ENCODE measurements around the gene FAM24A.
"Not testable (repeated sequence)": the region's sequence is repeated elsewhere in the genome, so short reads cannot be mapped to it uniquely, and the experiment has no call there.

The FAM24A gene, protein sequence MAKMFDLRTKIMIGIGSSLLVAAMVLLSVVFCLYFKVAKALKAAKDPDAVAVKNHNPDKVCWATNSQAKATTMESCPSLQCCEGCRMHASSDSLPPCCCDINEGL

DNA sequence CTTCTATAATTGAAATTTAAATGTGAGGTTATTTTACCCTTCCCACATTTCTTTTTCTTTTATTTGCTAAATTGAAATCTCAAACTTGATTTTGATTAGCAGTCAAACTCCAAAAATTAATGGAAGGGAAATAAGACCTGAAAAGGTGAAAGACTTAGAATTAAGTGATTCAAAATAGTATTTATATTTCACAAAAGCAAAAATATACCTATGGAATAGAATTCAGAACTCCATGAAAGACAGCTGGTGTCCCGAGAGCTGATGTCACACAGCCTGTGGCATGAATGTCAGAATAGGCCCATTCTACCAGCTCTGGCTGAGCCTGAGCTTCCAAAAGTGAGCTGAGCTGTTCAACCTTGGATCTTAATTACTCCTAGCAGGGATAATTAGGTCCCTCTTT lies at the start of gene FAM24A:
Gene FAM24A (plus strand): TSS at position 301 of the 400 bp plus-strand sequence. CDS start 1,025 bp downstream, outside the sequence.
- no peak for DNase-seq

DNA sequence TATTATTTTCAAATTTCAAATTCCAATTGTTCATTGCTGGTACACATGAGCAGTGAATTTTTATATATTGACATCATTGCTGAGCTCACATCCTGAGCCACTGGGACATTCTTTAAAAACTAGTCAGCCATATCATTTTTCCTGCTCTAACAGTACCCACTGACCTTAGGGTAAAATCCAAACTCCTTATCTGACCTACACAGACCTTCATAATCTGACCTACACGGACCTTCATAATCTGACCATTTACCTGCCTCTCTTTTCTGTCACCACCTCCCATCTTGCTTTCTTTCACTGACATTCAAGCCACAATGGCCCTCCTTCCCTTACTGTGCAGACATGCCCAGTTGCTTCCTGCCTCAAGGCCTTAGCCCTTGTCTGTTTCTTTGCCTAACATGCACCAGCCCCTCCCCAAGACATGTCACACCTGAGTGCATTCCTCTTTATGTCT lies 48.7 kb upstream of the FAM24A start:
- DNase-seq: no peak

DNA sequence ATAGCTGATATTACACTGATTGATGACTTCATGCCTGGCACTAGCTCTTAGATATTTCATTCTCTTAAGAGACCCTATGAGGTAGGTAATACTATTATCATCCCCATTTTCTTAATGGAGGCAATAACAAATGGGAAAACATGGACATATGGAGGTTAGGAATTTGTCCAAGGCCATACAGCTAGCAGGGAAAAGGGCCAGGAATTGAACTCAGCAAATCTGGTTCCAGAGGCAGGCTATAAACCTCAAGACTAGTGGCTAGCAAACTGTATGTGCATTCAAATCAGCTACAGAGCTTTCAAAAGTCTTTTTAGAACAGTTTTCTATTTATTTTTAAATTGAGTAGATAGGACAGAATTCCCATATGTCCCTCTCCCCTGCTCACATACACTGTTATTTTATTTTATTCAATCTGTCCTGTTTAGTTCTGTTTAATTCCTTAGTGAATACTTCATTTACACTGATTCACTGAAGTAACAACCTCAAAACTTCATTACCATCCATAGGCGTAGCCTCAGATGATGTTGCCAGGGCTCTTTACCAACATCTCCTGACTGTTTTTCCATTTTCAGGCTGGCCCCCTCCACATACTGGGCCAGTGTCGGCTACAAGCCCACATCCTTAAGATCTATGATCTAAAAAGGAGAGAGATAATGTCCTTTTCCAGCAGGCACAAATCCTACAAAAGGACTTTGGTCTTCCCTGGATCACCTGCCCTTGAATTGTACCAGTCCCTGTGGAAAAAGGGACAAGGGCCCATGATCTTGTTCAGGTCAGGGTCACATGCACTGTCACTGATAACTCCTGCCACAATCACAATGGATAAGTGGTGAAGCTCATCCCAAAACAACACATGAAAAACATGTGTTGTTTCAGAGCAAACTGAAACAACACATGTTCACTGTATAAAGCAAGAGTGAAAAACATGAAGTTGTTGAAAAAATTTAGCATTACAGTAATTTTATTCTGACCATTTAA lies 46.9 kb upstream of the FAM24A start:
- DNase-seq: no peak

DNA sequence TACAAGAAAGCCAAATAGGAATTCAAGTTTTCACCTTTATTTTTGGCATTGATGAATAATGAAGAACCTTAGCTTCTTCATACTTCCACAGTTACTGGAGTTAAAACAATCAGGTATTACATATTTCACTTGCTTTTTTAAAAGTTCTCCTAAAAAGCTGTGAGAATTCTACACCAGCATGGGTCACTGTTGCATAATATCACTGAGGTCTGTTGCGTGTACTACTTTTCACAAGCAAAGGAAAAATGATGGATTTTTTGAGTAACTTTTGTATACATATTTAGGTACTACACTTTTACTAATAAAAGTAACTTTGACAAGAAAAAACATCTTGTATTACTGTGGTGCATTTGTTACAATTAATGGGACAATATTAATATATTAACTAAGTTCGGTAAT lies 46.2 kb upstream of the FAM24A start:
- no peak for DNase-seq

DNA sequence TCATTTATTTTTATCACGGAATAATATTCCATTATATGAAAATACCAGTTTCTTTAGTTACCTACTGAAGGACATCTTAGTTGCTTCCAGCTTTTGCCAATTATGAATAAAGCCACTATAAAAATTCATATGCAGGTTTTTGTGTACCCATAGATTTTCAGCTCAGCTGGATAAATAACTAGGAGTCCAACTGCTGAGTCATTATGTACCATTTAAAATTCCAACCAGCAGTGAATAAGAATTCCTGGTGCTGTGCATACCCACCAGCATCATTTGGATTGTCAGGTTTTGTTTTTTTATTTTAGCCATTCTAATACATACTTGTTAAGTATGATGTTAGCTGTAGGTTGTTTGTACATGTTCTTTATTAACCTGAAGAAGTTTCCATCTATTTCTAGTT lies 45.5 kb upstream of the FAM24A start:
- DNase-seq: no peak

DNA sequence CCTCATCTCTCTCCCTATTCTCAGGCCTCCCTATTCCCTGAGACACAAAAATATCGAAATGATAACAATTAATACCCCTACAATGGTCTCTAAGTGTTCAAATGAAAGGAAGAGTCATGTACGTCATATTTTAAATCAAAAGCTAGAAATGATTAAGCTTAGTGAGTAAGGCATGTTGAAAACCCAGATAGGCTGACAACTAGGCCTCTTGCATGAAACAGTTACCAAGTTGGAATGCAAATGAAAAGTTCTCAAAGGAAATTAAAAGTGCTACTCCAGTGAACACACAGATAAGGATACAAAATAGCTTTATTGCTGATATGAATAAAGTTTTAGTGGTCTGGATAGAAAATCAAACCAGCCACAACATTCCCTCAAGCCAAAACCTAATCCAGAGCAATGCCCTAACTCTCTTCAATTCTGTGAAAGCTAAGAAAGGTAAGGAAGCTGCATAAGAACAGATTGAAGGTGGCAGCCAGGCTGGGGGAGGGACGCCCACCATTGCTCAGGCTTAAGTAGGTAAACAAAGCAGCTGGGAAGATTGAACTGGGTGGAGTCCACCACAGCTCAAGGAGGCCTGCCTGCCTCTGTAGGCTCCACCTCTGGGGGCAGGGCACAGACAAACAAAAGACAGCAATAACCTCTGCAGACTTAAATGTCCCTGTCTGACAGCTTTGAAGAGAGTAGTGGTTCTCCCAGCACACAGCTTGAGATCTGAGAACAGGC lies 43.5 kb upstream of the FAM24A start:
- DNase-seq: not testable (repeated sequence)

DNA sequence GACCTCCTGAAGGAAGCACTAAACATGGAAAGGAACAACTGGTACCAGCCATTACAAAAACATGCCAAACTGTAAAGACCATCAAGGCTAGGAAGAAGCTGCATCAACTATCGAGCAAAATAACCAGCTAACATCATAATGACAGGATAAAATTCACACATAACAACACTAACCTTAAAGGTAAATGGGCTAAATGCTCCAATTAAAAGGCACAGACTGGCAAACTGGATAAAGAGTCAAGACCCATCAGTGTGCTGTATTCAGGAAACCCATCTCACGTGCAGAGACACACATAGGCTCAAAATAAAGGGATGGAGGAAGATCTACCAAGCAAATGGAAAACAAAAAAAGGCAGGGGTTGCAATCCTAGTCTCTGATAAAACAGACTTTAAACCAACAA lies 41.6 kb upstream of the FAM24A start:
- not testable (repeated sequence) for DNase-seq

DNA sequence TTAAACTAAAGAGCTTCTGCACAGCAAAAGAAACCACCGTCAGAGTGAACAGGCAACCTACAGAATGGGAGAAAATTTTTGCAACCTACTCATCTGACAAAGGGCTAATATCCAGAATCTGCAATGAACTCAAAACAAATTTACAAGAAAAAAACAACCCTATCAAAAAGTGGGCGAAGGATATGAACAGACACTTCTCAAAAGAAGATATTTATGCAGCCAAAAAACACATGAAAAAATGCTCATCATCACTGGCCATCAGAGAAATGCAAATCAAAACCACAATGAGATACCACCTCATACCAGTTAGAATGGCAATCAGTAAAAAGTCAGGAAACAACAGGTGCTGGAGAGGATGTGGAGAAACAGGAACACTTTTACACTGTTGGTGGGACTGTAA lies 38.5 kb upstream of the FAM24A start:
- DNase-seq: not testable (repeated sequence)

DNA sequence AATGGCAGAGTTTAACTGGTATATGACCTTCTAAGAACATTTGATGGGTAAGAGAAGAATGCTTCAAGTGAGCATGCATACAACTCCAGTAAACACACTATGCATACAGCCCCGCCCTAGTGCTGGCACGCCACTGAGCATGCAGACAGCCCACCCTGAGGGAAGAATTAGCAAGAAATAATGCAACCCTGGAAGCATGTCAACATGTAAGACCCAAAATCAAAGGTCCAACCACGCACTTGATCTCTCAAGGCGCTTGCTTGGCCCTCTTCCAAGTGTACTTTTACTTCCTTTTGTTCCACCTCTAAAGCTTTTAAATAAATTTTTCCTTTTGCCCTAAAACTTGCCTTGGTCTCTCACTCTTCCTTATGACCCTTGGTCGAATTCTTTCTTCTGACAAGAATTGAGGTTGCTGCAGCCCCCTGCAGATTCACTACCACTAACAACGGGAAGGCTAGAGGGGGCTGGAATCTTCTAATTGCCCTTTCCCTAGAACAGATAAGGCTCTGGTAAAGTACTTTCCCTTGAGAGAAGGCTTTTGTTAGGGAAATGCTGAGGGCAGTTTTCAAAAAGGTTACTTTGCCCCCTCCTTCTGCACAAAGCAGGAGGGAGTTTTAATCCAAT lies 34.5 kb upstream of the FAM24A start:
- DNase-seq: no peak

DNA sequence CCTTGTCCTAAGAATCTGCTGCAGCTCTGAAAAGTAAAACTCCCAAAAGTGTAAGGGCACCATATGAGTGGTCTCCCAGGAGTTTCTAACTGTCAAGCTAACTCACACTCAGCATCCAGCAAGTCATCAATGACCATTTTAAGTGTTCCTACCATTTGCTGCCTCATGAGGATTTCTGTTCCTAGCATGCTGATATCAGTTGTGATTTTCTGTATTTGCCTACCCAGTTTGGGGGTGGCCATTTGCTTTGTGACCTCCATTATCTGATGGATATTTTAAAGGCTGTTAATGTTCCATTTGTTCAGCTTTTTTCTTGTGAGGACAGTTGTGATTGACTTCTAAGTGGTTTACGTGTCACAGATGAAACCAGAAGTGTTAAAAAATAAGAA lies 33.9 kb upstream of the FAM24A start:
- DNase-seq: no peak

DNA sequence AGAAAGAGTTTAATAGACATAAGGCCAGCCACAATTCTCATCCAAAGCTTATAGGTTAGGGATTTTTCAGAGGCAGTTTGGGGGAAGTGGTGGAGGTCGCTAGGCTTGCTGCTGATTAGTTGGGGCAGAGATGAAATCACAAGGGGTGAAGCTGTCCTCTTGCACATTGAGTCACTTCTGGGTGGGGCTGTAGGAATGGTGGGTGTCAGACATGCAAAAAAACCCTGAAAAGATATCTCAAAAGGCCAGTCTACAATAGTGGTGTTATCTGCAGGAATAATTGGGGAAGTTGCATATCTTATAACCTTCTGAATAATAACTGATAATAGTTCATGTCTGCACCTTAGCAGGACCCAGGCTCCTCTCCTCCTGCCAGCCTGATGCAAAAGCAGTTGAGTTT lies 33.1 kb upstream of the FAM24A start:
- no peak for DNase-seq

DNA sequence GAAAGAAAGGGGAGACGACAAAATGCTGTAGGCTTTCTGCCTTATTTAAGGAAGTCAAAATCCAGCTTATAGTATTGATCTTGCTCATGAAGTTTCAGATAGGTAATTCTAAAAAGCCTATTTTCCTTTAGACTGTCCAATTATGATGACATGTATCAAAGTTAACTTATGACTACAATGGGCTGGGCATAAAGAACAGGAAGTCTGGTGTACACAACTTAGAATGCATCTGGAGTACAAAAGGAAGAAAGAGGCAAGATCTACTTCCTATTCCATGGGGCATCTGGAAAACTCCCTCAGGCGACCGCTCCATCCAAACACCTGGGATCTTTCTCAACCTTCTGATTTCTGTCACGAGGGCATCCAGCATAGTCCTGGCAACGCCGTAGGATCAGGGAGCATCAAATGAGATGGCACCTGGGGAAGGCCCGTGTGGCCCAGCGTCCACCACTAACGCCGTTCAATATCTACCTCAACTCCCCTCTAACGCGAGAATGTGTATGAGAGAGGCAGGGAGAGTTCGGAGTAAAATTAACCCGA lies 31.5 kb upstream of the FAM24A start:
- no peak for DNase-seq

DNA sequence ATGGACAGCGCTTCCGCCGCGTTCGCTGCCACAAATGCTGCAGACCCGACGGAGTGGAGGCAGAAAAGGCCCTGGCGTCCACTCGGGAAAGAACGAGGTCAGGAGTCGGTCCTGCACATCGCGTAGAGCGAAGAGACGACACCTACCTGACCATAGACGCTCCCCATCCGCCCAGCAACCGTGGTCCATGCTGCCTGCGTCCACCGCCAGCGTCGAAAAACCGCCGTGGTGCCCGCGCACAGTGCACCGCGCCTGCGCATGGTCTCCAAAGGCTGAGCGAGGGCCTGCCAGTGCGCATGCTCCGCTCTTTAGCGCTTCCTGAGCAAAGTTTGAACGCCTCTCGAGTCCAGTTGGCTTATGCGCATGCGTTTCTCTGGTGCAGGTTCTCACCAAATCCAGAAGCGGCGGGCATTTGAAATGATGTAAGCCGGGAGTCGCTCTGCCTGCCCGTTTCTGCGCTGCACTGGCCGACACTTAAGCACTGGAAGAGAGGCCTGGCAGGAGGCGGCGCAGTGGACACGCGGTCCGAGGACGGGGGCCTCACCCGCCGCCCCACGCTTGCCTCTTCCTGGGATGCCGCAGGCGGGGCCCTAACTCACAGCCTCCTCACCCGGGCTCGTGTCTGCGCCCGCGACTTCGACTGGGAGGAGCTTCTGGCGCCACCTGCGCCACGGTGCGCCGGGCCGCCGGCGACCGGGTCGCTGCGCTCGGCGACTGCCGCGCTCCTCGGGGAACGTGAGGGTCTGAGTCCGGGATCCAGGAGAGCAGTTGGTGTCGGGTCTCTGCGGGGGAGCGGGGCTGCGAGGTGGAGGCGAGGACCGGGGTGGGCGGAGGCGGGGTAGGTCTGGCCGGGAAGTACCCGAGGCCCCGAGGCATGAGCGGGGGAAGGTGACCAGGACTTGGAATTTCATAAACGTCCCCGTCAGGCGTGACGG lies 30.8 kb upstream of the FAM24A start, which contains the start of gene FAM24B:
Gene FAM24B (minus strand): TSS at position 243 of the 935 bp plus-strand sequence. CDS start 29,066 bp downstream, outside the sequence.
- DNase-seq: peak; percentile 96

DNA sequence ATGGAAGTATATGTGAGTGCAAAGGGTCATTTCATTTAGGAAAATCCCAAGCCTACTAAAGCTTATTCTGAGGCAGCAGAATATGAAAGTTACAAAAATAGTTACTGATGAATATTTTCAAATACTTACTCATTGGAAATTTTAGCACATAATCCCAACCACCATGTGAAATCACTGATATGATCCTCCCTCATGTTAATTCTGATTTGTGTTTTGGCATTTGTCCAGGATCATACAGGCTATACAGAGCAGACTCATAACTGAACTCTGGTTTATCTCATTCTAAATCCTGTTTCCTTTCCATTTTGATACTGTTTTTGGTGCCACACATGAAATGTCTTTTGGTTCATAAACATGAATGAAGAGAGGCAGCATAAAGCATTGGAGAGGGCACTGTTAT lies 27.6 kb upstream of the FAM24A start:
- no peak for DNase-seq

DNA sequence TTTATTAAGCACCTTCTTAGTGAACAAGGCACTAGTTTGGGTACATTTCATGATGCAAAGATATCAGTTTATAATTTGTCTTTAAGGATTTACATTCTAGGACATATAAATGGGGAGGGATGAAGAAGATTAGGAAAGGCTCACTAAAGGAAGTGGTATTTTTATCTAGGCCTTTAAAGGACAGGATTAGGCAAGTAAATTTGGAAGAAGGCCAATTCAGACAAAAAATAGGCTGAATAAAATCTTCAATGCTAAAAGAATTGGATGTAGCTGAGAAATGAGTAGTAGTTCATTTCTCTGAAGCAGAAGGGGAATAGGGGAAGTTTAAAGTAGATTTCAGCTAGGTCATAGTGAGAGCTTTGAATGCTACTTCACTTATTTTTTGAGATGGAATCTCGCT lies 26.2 kb upstream of the FAM24A start:
- no peak for DNase-seq

DNA sequence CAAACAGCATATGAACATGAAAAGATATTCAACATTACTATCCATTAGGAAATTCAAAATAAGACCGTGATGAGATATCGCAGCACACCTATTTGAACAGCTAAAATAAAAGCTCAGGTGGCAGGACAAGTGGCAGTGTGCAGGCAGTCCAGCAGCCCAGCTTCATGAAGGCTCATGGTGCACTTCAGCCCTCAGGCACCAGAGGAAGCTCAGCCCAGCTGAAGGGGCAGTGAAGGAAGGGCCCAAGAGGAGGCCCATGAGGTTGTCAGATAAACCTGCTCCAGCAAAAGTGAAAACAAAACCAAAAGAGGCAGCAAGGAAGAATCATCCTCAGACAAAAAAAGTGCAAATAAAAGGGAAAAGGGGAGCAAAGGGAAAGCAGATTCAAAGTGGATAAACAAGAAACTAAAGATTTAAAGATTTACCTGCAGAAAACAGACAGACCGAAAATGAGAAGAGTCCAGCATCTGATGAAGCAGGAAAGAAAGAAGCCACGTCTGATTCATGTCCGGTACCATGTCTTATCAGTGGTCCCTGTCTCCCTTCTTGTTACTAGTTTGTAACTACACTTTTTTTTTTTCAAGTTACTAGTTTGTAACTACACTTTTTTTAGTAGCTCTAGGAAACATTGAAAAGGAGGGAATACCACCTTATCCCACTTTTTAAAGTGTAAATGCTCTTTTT lies 16.0 kb upstream of the FAM24A start:
- no peak for DNase-seq

DNA sequence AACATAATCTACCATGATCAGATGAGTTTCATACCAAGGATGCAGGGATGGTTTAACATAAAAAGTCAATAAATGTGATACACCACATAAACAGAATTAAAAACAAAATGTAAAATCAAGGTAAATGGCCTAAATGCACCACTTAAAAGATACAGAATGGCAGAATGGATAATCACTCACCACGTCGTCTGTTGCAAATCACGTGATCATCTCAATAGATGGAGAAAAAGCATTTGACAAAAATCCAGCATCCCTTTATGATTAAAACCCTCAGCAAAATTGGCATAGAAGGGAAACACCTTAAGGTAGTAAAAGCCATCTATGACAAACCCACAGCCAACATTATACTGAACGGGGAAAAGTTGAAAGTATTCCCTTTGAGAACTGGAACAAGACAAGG lies 6.5 kb upstream of the FAM24A start:
- not testable (repeated sequence) for DNase-seq

DNA sequence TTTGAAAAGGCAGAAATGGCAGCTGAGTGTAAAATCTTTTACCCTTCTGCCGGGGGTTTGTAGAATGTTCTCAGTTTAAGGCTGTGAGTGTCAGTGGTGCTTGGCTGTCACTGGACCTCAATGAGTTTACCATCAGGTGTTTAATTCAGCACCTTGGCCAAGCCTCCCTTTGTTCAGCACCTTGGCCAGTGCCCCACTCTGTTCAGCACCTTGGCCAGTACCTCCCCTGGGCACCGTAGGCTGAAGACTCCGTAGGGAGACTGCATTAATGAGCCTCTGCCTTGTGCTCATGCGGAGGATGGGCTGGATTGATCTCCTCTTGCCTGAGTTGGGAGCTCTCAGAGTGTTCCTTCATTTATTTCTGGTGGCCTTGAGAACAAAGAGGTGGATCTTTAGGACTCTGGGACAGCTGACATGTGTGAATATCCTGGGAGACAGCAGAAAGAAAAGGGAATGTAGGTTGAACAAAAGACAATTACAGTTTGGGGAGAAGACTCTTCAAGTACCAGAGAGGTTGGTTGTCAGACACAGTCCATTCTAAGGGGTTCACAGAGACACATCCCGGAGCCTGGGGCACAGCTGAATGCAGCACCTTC lies 1.6 kb downstream of the FAM24A start:
- peak; percentile 64 for DNase-seq

DNA sequence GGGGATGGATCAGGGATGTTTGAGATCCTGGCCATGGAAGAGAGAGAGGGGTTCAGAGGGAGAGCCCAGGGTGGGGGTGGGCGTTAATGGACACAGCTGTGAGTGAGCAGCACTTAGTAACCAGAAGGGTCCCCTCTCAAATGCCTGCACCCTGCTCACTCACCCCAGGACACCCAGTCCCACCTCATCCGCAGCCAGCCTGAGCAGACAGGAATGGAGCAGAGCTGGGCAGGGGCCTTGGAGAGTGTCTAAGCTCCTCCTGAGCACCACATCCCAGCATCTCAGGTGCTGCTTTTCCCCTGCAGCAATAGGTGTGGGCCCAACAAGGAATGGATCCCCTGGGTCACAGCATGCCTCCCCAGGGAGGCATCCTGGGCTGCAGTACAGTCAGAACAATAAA lies 5.3 kb downstream of the FAM24A start:
- DNase-seq: no peak

DNA sequence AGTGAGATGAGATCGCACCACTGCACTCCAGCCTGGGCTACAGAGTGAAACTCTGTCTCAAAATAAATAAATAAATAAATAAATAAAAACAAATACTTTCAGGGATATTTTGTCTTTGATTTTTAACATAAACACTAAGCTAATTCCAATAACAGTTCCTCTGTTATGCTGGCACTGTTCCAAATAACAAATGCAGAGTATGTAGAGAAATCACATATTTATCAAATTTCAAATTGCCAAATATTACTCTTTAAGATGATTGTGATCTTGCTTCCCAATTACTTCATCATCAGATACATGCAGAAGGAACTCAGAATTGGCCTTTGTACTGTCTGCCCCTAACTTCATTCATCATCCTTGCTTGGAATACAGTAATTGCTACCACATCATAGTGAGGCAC lies 19.7 kb downstream of the FAM24A start:
- no peak for DNase-seq
